CD4-positive, CD25-positive, alpha-beta regulatory T cell (primary cell): ENCODE data around the gene ISM2. TPM values are rescaled to one million over a fixed set of nuclear protein-coding genes. Genes with fewer than 3 reads are reported as not detected.
A peak's percentile ranks its signal among the peaks of the same experiment; 100 is the strongest.

Experiments
- ATAC-seq, 2 donors: fragments of 150-1000 bp; cut with Tn5 transposase; one replicate each; pipeline ENCODE4 v1.10.0; 2021; ENCODE audit warnings: low read depth in 2 of 2, moderate number of reproducible peaks in 2 of 2, moderate library complexity in 1 of 2
- DNase-seq, 3 donors: peaks; one replicate each; pipeline versions ENCODE4 v3.0.0 to v3.0.0-alpha.2; 2012 to 2022; ENCODE audit warnings: mixed read lengths in 1 of 3
- H3K27ac ChIP-seq: one replicate; pipeline ENCODE4 v1.7.0; 2013; ENCODE audit warnings: mild to moderate bottlenecking, low read length; ENCODE audit not compliant: insufficient read depth, poor library complexity, severe bottlenecking
- H3K27me3 ChIP-seq: one replicate; pipeline ENCODE4 v1.7.0; 2013; ENCODE audit warnings: low read length; ENCODE audit not compliant: control insufficient read depth, insufficient read depth
- H3K36me3 ChIP-seq: one replicate; pipeline ENCODE4 v1.7.0; 2013; ENCODE audit warnings: mild to moderate bottlenecking, low read length, moderate library complexity; ENCODE audit not compliant: control insufficient read depth, insufficient read depth
- H3K4me1 ChIP-seq: 2 replicates; pipeline ENCODE4 v1.7.0; 2013; ENCODE audit warnings: mild to moderate bottlenecking, low read length; ENCODE audit not compliant: insufficient read depth, control insufficient read depth, poor library complexity, severe bottlenecking
- H3K4me3 ChIP-seq: one replicate; pipeline ENCODE4 v1.7.0; 2013; ENCODE audit warnings: low read depth, mild to moderate bottlenecking, low read length, moderate library complexity
- H3K9me3 ChIP-seq, 2 experiments: 1 replicate in 1 of 2; 2 replicates in 1 of 2; pipeline ENCODE4 v1.7.0; 2013; ENCODE audit warnings: low read length in 2 of 2, mild to moderate bottlenecking in 1 of 2, moderate library complexity in 1 of 2; ENCODE audit not compliant: control insufficient read depth in 2 of 2
- H3K27ac Mint-ChIP-seq, 3 donors: one replicate each; pipeline ENCODE4 v1.8.0; 2020 to 2022; ENCODE audit warnings: mild to moderate bottlenecking in 3 of 3, mixed read lengths in 3 of 3, moderate library complexity in 2 of 3
- H3K27me3 Mint-ChIP-seq: one replicate; pipeline ENCODE4 v1.8.0; 2022; ENCODE audit warnings: mild to moderate bottlenecking, mixed read lengths
- H3K36me3 Mint-ChIP-seq: one replicate; pipeline ENCODE4 v1.8.0; 2020; ENCODE audit warnings: mixed read lengths
- H3K4me1 Mint-ChIP-seq, 4 donors: one replicate each; pipeline ENCODE4 v1.8.0; 2020 to 2022; ENCODE audit warnings: mixed read lengths in 4 of 4, mild to moderate bottlenecking in 1 of 4
- H3K4me3 Mint-ChIP-seq, 4 donors: one replicate each; pipeline ENCODE4 v1.8.0; 2020 to 2022; ENCODE audit warnings: mild to moderate bottlenecking in 4 of 4, mixed read lengths in 4 of 4, moderate library complexity in 3 of 4
- H3K9me3 Mint-ChIP-seq, 7 donors: one replicate each; pipeline ENCODE4 v1.8.0; 2020 to 2022; ENCODE audit warnings: mixed read lengths in 7 of 7, mild to moderate bottlenecking in 3 of 7, moderate library complexity in 2 of 7
- polyA plus RNA-seq, 4 donors: library from polyadenylated mRNA; unstranded; fragments of 300-500 nt; fragmentation: Illumina TruSeq; gene quantifications; one replicate each; pipeline ENCODE4 v1.2.3, GENCODE V29; 2021
- total RNA-seq: library from RNA; stranded (reverse); gene quantifications from one replicate; pipeline ENCODE4 v1.2.3, GENCODE V29; 2022

The ISM2 gene
- total and polyA plus RNA-seq, 5 donors from 2014 or later = not detected

- H3K4me1 Mint-ChIP-seq = peaks cover 0 to 2% (median 0%) of the 10 kb centered on the region in 4 donors
- Histone ChIP-seq H3K27ac (no peak overlapping the region), H3K9me3 (no peaks in the 10 kb centered on the region), H3K4me1 (no peaks in the 10 kb centered on the region), H3K27me3 (no peaks in the 10 kb centered on the region), H3K4me3 (no peak overlapping the region), H3K36me3 (peaks cover 68% of the 10 kb centered on the region)
- no peaks in the 10 kb centered on the region for H3K9me3 Mint-ChIP-seq
- ATAC-seq (no peak), DNase-seq (no peak)
- peaks cover 54% of the 10 kb centered on the region for H3K36me3 Mint-ChIP-seq
- H3K4me3 Mint-ChIP-seq = no peak overlapping the region
- no peaks in the 10 kb centered on the region for H3K27me3 Mint-ChIP-seq
- H3K27ac Mint-ChIP-seq = no peak overlapping the region
These were observed 62.6 kb downstream of the ISM2 start for GRCh38 chr14:77436042-77436441.

- ATAC-seq (no peak), DNase-seq (no peak)
- Histone ChIP-seq H3K27me3 (no peaks in the 10 kb centered on the region), H3K4me3 (no peak overlapping the region), H3K36me3 (peaks cover 84% of the 10 kb centered on the region), H3K4me1 (no peaks in the 10 kb centered on the region), H3K27ac (no peak overlapping the region), H3K9me3 (no peaks in the 10 kb centered on the region)
- H3K4me3 Mint-ChIP-seq = no peak overlapping the region
- peak overlapping the region in 1 of 3 donors; percentile 30 for H3K27ac Mint-ChIP-seq
- H3K27me3 Mint-ChIP-seq = no peaks in the 10 kb centered on the region
- peaks cover 0 to 3% (median 0%) of the 10 kb centered on the region in 4 donors for H3K4me1 Mint-ChIP-seq
- peaks cover 87% of the 10 kb centered on the region for H3K36me3 Mint-ChIP-seq
- H3K9me3 Mint-ChIP-seq = peaks cover 0 to 8% (median 2%) of the 10 kb centered on the region in 7 donors
These were observed 72.2 kb downstream of the ISM2 start for GRCh38 chr14:77426396-77426795.

DNA sequence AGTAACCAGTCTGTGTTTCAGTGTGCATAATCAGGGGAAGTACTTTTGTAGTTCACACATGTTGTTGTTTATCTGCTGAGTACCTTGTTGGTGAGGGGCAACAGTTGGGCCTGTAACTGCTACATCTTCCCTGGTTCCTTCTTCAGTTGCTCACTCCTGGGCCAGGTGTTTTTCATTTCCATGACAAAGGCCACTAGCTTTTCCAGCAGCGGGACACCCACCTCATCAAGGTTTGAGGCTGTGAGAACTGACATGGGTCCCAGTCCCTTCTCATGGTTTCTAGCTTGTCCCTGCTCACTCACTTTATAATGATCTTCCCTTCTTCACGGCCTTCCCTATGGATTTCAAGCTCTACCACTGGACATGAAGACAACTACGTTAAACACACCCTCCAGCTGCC, 73.8 kb downstream of the ISM2 start:
- no peak overlapping the region for H3K27ac Mint-ChIP-seq
- DNase-seq (no peak), ATAC-seq (no peak)
- H3K4me1 Mint-ChIP-seq = peaks cover 0 to 3% (median 0%) of the 10 kb centered on the region in 4 donors
- H3K4me3 Mint-ChIP-seq = no peak overlapping the region
- H3K9me3 Mint-ChIP-seq = peaks cover 2 to 18% (median 3%) of the 10 kb centered on the region in 7 donors
- no peaks in the 10 kb centered on the region for H3K27me3 ChIP-seq
- H3K36me3 ChIP-seq = peaks cover 83% of the 10 kb centered on the region
- H3K27me3 Mint-ChIP-seq = no peaks in the 10 kb centered on the region
- peaks cover under 1 to 2% of the 10 kb centered on the region in 2 experiments for H3K9me3 ChIP-seq
- no peaks in the 10 kb centered on the region for H3K4me1 ChIP-seq
- no peak overlapping the region for H3K4me3 ChIP-seq
- no peak overlapping the region for H3K27ac ChIP-seq
- H3K36me3 Mint-ChIP-seq = peaks cover 82% of the 10 kb centered on the region

Other genes with a start within 250 kb of the ISM2 start
- not detected for gene NGB, start 227.6 kb downstream of the ISM2 start, total RNA-seq
- gene NGB, start 227.6 kb downstream of the ISM2 start, polyA plus RNA-seq = not detected
- gene POMT2, start 177.9 kb downstream of the ISM2 start, total RNA-seq = 11.3 TPM
- 1 to 10 TPM in 3 of 4 donors, under 1 TPM in 1; 0.53 to 2.4 (median 1.4) TPM for gene POMT2, start 177.9 kb downstream of the ISM2 start, polyA plus RNA-seq
- 5.2 TPM for gene GSTZ1, start 177.8 kb downstream of the ISM2 start, total RNA-seq
- gene GSTZ1, start 177.8 kb downstream of the ISM2 start, polyA plus RNA-seq = 10 to 100 TPM in 1 of 4 donors, 1 to 10 TPM in 3; 5.5 to 10.0 (median 9.1) TPM
- gene TMED8, start 121.7 kb downstream of the ISM2 start, total RNA-seq = 10.5 TPM
- 1 to 10 TPM; 4.3 to 5.0 (median 4.9) TPM for gene TMED8, start 121.7 kb downstream of the ISM2 start, polyA plus RNA-seq
- 0.42 TPM for gene SAMD15, start 121.4 kb downstream of the ISM2 start, total RNA-seq
- not detected for gene SAMD15, start 121.4 kb downstream of the ISM2 start, polyA plus RNA-seq
- 0.39 TPM for gene NOXRED1, start 75.3 kb downstream of the ISM2 start, total RNA-seq
- under 1 TPM in 2 of 4 donors, not detected in 2; 0.37 to 0.51 TPM for gene NOXRED1, start 75.3 kb downstream of the ISM2 start, polyA plus RNA-seq
- gene VIPAS39, start 41.2 kb downstream of the ISM2 start, total RNA-seq = 16.6 TPM
- 10 to 100 TPM; 12.4 to 14.6 (median 13.4) TPM for gene VIPAS39, start 41.2 kb downstream of the ISM2 start, polyA plus RNA-seq
- gene AHSA1, start 40.7 kb downstream of the ISM2 start, total RNA-seq = 66.9 TPM
- gene AHSA1, start 40.7 kb downstream of the ISM2 start, polyA plus RNA-seq = 100 to 1,000 TPM; 105 to 134 (median 122) TPM
- gene SPTLC2, start 117.8 kb upstream of the ISM2 start, total RNA-seq = 18.1 TPM
- 10 to 100 TPM in 2 of 4 donors, 1 to 10 TPM in 2; 8.9 to 11.4 (median 9.8) TPM for gene SPTLC2, start 117.8 kb upstream of the ISM2 start, polyA plus RNA-seq
- 9.2 TPM for gene ALKBH1, start 209.2 kb upstream of the ISM2 start, total RNA-seq
- 10 to 100 TPM in 1 of 4 donors, 1 to 10 TPM in 3; 7.2 to 10.1 (median 8.9) TPM for gene ALKBH1, start 209.2 kb upstream of the ISM2 start, polyA plus RNA-seq
- 34.0 TPM for gene SLIRP, start 209.3 kb upstream of the ISM2 start, total RNA-seq
- gene SLIRP, start 209.3 kb upstream of the ISM2 start, polyA plus RNA-seq = 100 to 1,000 TPM; 286 to 330 (median 296) TPM